PFSK-1 (cell line): ENCODE results near the gene PSMA7.

ENCODE experiments used
- FOXP2 ChIP-seq: optimal IDR thresholded peaks from 2 replicates; pipeline ENCODE3; 2011; ENCODE audit warnings: borderline replicate concordance, control low read depth, inconsistent platforms; ENCODE audit not compliant: insufficient read depth; ENCODE audit errors: extremely low read length, extremely low read depth
- POLR2AphosphoS5 ChIP-seq: IDR thresholded peaks from 2 replicates; pipeline ENCODE4 v1.6.1; 2012; ENCODE audit warnings: low read depth, mild to moderate bottlenecking, control low read depth, low read length, moderate library complexity
- REST ChIP-seq, 2 experiments: IDR thresholded peaks; 2 replicates each; pipeline versions ENCODE4 v1.6.1 to v1.8.0; 2011 to 2012; ENCODE audit warnings: low read depth in 2 of 2, low read length in 2 of 2, control low read depth in 1 of 2, inconsistent platforms in 1 of 2, mild to moderate bottlenecking in 1 of 2, moderate library complexity in 1 of 2; ENCODE audit not compliant: insufficient read depth in 1 of 2
- SIN3A ChIP-seq: IDR thresholded peaks from 2 replicates; pipeline ENCODE4 v1.6.1; 2012; ENCODE audit warnings: mild to moderate bottlenecking, low read length, moderate library complexity, borderline replicate concordance; ENCODE audit not compliant: insufficient read depth
- TAF1 ChIP-seq: IDR thresholded peaks from 2 replicates; pipeline ENCODE4 v1.6.1; 2012; ENCODE audit warnings: low read length, control low read depth, borderline replicate concordance; ENCODE audit not compliant: insufficient read depth

Gene PSMA7

DNA sequence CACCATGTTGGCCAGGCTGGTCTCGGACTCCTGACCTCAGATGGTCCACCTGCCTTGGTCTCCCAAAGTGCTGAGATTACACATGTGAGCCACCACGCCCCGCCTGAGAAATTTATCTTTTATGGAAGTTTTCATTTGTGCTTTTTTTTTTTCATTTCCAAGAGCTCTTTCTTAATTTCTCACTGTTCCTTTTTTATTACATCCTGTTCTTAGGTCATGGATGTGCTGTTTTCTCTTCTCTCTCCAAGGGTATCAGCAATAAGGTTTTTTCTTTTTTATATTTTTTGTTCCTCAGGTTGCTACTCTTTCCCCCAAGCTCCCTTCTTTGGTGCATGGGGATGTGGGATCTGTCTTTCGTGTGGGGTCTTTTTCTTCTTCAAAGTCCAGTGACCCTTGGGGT is 42.1 kb downstream of the PSMA7 start:
- TF ChIP-seq TAF1, result no peak
- TF ChIP-seq REST (IDR thresholded peaks at IDR 0.05; ENCODE audit: insufficient read depth in 1 of 2, low read depth in 2 of 2, low read length in 2 of 2), result no peak
- TF ChIP-seq FOXP2, result no peak
- TF ChIP-seq POLR2AphosphoS5, result no peak
- TF ChIP-seq SIN3A, result no peak

DNA sequence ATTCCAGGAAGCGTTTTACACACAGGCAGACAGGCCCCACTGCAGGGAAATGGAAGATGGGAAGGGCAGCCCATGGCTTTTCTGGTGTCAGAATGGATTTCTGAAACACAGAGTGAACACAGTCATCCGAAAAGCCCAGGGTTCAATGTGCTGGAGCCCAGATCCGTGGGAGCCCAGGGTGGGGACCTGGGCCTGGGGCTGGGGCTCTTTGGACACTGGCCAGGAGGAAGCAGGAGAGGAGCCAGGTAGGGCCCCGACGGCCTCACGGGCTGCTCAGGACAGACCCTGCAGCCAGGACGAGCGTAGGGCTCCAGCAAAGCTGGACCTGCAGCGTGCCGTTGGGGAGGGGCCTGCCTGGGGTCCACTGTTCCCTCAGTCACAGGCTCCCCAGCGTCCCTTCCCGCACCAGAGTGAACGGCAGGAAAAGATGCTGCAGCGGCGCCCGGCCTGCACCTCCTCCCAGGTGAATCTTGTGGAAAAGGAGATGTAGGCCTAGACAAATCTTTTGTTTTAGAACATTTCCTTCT is 45.2 kb downstream of the PSMA7 start:
- TF ChIP-seq TAF1 (no peak), POLR2AphosphoS5 (no peak), SIN3A (no peak), FOXP2 (no peak), REST (IDR thresholded peaks at IDR 0.05; ENCODE audit: insufficient read depth in 1 of 2, low read depth in 2 of 2, low read length in 2 of 2) (no peak)

DNA sequence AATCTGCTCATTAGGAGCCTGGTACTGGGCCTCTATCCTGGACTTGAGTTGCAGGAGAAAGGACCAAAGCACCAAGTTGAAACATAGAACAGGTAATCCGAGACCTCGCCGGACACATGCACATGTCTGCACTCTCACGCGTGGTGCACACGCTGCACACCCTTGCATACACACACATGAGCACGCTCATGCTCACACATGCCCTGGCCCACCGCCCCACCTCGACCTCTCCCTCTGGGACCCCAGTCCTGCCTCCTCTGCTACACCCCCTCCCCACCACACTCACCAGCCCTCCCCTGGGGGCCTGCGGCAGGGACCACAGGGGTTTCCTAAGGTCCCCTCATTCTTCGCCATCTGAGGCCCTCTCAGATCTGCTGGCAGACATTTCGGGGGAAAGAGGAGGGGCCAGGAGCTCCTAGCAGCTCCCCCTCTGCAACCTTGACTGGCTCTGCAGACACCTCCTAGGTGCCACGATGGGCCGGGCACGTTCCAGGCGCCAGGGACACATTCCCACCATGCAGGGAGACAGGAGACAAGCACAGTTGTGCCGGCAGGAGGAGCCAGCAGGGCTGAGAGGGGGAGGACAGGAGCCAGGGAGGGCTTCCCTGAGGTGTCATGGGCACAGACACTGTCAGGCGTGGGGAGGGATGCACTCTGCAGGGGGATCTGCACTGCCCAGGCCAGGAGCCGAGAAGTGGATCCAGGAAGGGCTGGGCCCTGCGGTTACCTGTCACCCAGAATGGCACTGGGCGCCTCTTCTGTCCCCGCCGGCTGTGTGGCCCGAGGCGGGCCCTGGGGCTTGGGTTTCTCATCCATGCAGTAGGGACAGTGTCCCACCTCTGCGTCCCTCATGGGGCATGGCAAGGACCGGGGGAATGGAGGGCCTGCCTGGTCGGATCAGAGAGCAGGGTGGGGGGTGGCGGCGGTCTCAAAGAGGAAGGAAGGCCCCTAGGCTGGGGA is 46.5 kb downstream of the PSMA7 start:
- TF ChIP-seq FOXP2, result no peak
- no peak for TF ChIP-seq REST (IDR thresholded peaks at IDR 0.05; ENCODE audit: insufficient read depth in 1 of 2, low read depth in 2 of 2, low read length in 2 of 2)
- no peak for TF ChIP-seq SIN3A
- no peak for TF ChIP-seq TAF1
- TF ChIP-seq POLR2AphosphoS5, result no peak

DNA sequence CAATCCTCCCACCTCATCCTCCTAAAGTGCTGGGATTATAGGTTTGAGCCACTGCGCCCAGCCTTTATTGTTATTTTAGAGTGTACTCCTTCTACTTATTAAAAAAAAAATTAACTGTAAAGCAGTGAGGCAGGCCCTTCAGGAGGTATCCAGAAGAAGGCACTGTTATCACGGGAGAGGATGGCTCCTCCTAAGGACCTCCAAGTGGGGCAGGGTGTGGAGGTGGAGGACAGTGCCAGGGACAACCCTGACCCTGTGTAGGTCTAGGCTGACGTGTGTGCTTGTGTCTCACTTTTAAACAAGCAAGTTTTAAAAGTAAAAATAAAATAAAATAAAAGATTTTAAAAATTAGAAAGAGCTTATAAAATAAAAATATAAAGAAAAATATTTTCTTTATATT is 53.8 kb downstream of the PSMA7 start:
- TF ChIP-seq REST (IDR thresholded peaks at IDR 0.05; ENCODE audit: insufficient read depth in 1 of 2, low read depth in 2 of 2, low read length in 2 of 2) (no peak), FOXP2 (no peak), TAF1 (no peak), SIN3A (no peak), POLR2AphosphoS5 (no peak)
